ENCODE measurements around the gene LRP6. TPM values are rescaled to one million over a fixed set of nuclear protein-coding genes. Genes with fewer than 3 reads are reported as not detected.

The LRP6 gene
- total and polyA plus RNA-seq, 2 of the 8 experiments (the other 6 are each of a cell fraction or from before 2014, with no cell fraction given), result 53.6 to 73.2 TPM

GRCh38 chr12:12088761-12089160 is 178.1 kb downstream of the LRP6 start (continued):
- TF ChIP-seq NANOG (IDR thresholded peaks at IDR 0.05; ENCODE audit: insufficient read depth, low read depth, low read length, poor library complexity, severe bottlenecking), result no peak

All from H1 (cell line).